MM.1S (cell line): ENCODE measurements around the gene SETDB1.

ENCODE experiments used
- CTCF ChIP-seq: fragments of 300-600 bp; sonication (generic); IDR thresholded peaks from 2 replicates; pipeline ENCODE4 v1.5.1; 2016; ENCODE audit warnings: antibody characterized with exemption, low read length, mixed read lengths
- EZH2 ChIP-seq: fragments of 300-600 bp; sonication (generic); optimal IDR thresholded peaks from 2 replicates; pipeline ENCODE3; 2017; ENCODE audit warnings: low read depth, mild to moderate bottlenecking, antibody characterized with exemption, low read length, mixed read lengths
- EZH2phosphoT487 ChIP-seq: fragments of 300-600 bp; sonication (generic); IDR thresholded peaks from 2 replicates; pipeline ENCODE4 v1.6.1; 2018; ENCODE audit warnings: antibody characterized with exemption, low read length

- peak; percentile 70 for TF ChIP-seq CTCF
- TF ChIP-seq EZH2: no peak
- TF ChIP-seq EZH2phosphoT487: no peak
Observed at GRCh38 chr1:151006327-151007052, 80.3 kb downstream of the SETDB1 start, which contains the start of gene MINDY1.
